HepG2 (cell line): ENCODE measurements around the gene MBTD1. TPM values are rescaled to one million over a fixed set of nuclear protein-coding genes. Genes with fewer than 3 reads are reported as not detected.

ENCODE experiments used
- ELF1 ChIP-seq: sonication (generic); formaldehyde crosslinking; IDR thresholded peaks from 2 replicates; pipeline ENCODE4 v1.4.0; 2020; ENCODE audit warnings: missing genetic modification reagents
- FOSL1 ChIP-seq: sonication (generic); formaldehyde crosslinking; IDR thresholded peaks from 2 replicates; pipeline ENCODE4 v1.9.0; 2021; ENCODE audit warnings: missing genetic modification reagents, borderline replicate concordance
- NFE2L2 ChIP-seq: fragments of 150-350 bp; IDR thresholded peaks from 2 replicates; pipeline ENCODE4 v1.6.1; 2014; ENCODE audit warnings: low read length
- RELA ChIP-seq: sonication (generic); formaldehyde crosslinking; IDR thresholded peaks from 2 replicates; pipeline ENCODE4 v1.4.0; 2020; ENCODE audit warnings: missing genetic modification reagents
- TBL1XR1 ChIP-seq: fragments of 150-350 bp; IDR thresholded peaks from 2 replicates; pipeline ENCODE4 v1.6.1; 2014; ENCODE audit warnings: borderline replicate concordance, low read length; ENCODE audit not compliant: partially characterized antibody
- TFDP1 ChIP-seq: IDR thresholded peaks from 2 replicates; pipeline ENCODE4 v1.6.1; 2016; ENCODE audit warnings: missing compliant biosample characterization, missing genetic modification reagents, borderline replicate concordance
- TFE3 ChIP-seq: IDR thresholded peaks from 2 replicates; pipeline ENCODE4 v1.6.1; 2016
- ZBTB1 ChIP-seq: sonication (generic); formaldehyde crosslinking; IDR thresholded peaks from 2 replicates; pipeline ENCODE4 v1.4.0; 2020; ENCODE audit warnings: missing genetic modification reagents, borderline replicate concordance
- ZBTB43 ChIP-seq: sonication (generic); formaldehyde crosslinking; conservative IDR thresholded peaks from 2 replicates; pipeline ENCODE4 v1.4.0; 2020; ENCODE audit warnings: missing genetic modification reagents
- ZBTB7A ChIP-seq: sonication (generic); formaldehyde crosslinking; IDR thresholded peaks from 2 replicates; pipeline ENCODE4 v1.8.0; 2022; ENCODE audit warnings: mild to moderate bottlenecking, missing genetic modification reagents
- ZBTB8A ChIP-seq: sonication (generic); formaldehyde crosslinking; IDR thresholded peaks from 2 replicates; pipeline ENCODE4 v1.4.0; 2020; ENCODE audit warnings: mild to moderate bottlenecking, low read depth, missing genetic modification reagents, borderline replicate concordance
- ZC3H13 ChIP-seq: sonication (generic); formaldehyde crosslinking; IDR thresholded peaks from 2 replicates; pipeline ENCODE4 v1.8.1; 2023; ENCODE audit warnings: mild to moderate bottlenecking, missing genetic modification reagents, moderate library complexity
- ZNF124 ChIP-seq: sonication (generic); formaldehyde crosslinking; IDR thresholded peaks from 2 replicates; pipeline ENCODE4 v1.4.0; 2020; ENCODE audit warnings: missing genetic modification reagents
- ZNF431 ChIP-seq: sonication (generic); formaldehyde crosslinking; IDR thresholded peaks from 2 replicates; pipeline ENCODE4 v1.9.0; 2022; ENCODE audit warnings: missing genetic modification reagents, low read depth, mild to moderate bottlenecking, borderline replicate concordance
- ZNF513 ChIP-seq: sonication (generic); formaldehyde crosslinking; conservative IDR thresholded peaks from 2 replicates; pipeline ENCODE4 v1.5.0; 2020; ENCODE audit warnings: missing genetic modification reagents
- ZNF570 ChIP-seq: sonication (generic); formaldehyde crosslinking; IDR thresholded peaks from 2 replicates; pipeline ENCODE4 v1.4.0; 2020; ENCODE audit warnings: mild to moderate bottlenecking, missing genetic modification reagents, borderline replicate concordance
- ZNF782 ChIP-seq: sonication (generic); formaldehyde crosslinking; IDR thresholded peaks from 2 replicates; pipeline ENCODE4 v1.4.0; 2020; ENCODE audit warnings: missing genetic modification reagents, mild to moderate bottlenecking, borderline replicate concordance
- polyA plus RNA-seq, 8 experiments: library from polyadenylated mRNA; depleted of rRNA in 3 of 8; stranded (reverse) in 7 of 8; unstranded in 1 of 8; fragments of >200 nt; fragmentation: Illumina TruSeq in 4 of 8; extraction: Trizol in 4 of 8; gene quantifications; 2 replicates each; pipeline versions ENCODE4 v1.2.1 to v1.2.3, GENCODE V29; 2011 to 2016; ENCODE audit warnings: low read depth in 4 of 8, missing spikeins in 1 of 8, mixed read lengths in 1 of 8; ENCODE audit not compliant: insufficient read depth in 1 of 8
- total RNA-seq, 5 experiments: library from RNA; depleted of rRNA; stranded (reverse); fragments of >200 nt; fragmentation: Illumina TruSeq; extraction: Trizol; gene quantifications; 2 replicates each; pipeline ENCODE4 v1.2.3, GENCODE V29; 2016; ENCODE audit warnings: low read depth in 1 of 5
- TF ChIP-seq, protein P1 (sequence below): sonication (generic); formaldehyde crosslinking; IDR thresholded peaks from 2 replicates; pipeline ENCODE4 v1.5.0; 2020; ENCODE audit warnings: missing genetic modification reagents
- TF ChIP-seq, protein P2 (sequence below): sonication (generic); formaldehyde crosslinking; IDR thresholded peaks from 2 replicates; pipeline ENCODE4 v1.8.0; 2022; ENCODE audit warnings: mild to moderate bottlenecking, missing genetic modification reagents
- TF ChIP-seq, protein P3 (sequence below): IDR thresholded peaks from 2 replicates; pipeline ENCODE4 v1.6.1; 2016; ENCODE audit warnings: low read depth, control low read depth

The MBTD1 gene
- total and polyA plus RNA-seq, 2 of the 13 experiments (the other 11 are each of a cell fraction or from before 2014, with no cell fraction given) = 20.9 TPM

GRCh38 chr17:51165680-51166197, 94.1 kb downstream of the MBTD1 start (continued):
- TF ChIP-seq, protein P1, sequence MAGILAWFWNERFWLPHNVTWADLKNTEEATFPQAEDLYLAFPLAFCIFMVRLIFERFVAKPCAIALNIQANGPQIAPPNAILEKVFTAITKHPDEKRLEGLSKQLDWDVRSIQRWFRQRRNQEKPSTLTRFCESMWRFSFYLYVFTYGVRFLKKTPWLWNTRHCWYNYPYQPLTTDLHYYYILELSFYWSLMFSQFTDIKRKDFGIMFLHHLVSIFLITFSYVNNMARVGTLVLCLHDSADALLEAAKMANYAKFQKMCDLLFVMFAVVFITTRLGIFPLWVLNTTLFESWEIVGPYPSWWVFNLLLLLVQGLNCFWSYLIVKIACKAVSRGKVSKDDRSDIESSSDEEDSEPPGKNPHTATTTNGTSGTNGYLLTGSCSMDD (CRISPR knock-in tag) = no peak
- TF ChIP-seq NFE2L2 (no peak), ZNF124 (CRISPR knock-in tag) (no peak), ELF1 (0 out of 2 replicates have a peak, but pooled peaks have one; percentile 9), ZBTB1 (no peak), ZNF513 (CRISPR knock-in tag) (no peak), RELA (CRISPR knock-in tag) (no peak), TFDP1 (CRISPR knock-in tag) (no peak), FOSL1 (CRISPR knock-in tag) (no peak), ZNF570 (CRISPR knock-in tag) (no peak), ZNF782 (CRISPR knock-in tag) (0 out of 2 replicates have a peak, but pooled peaks have one; percentile 39), TFE3 (CRISPR knock-in tag) (no peak), ZBTB8A (CRISPR knock-in tag) (no peak), ZBTB7A (CRISPR knock-in tag) (0 out of 2 replicates have a peak, but pooled peaks have one; percentile 0), ZNF431 (CRISPR knock-in tag) (no peak; the same call in 1 of the 2 replicates), TBL1XR1 (peak; percentile 81), ZC3H13 (CRISPR knock-in tag) (peak; percentile 71; the same call in 1 of the 2 replicates), ZBTB43 (no peak)
- TF ChIP-seq, protein P2, sequence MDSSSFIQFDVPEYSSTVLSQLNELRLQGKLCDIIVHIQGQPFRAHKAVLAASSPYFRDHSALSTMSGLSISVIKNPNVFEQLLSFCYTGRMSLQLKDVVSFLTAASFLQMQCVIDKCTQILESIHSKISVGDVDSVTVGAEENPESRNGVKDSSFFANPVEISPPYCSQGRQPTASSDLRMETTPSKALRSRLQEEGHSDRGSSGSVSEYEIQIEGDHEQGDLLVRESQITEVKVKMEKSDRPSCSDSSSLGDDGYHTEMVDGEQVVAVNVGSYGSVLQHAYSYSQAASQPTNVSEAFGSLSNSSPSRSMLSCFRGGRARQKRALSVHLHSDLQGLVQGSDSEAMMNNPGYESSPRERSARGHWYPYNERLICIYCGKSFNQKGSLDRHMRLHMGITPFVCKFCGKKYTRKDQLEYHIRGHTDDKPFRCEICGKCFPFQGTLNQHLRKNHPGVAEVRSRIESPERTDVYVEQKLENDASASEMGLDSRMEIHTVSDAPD (CRISPR knock-in tag) = 0 out of 2 replicates have a peak, but pooled peaks have one; percentile 19
- TF ChIP-seq, protein P3, sequence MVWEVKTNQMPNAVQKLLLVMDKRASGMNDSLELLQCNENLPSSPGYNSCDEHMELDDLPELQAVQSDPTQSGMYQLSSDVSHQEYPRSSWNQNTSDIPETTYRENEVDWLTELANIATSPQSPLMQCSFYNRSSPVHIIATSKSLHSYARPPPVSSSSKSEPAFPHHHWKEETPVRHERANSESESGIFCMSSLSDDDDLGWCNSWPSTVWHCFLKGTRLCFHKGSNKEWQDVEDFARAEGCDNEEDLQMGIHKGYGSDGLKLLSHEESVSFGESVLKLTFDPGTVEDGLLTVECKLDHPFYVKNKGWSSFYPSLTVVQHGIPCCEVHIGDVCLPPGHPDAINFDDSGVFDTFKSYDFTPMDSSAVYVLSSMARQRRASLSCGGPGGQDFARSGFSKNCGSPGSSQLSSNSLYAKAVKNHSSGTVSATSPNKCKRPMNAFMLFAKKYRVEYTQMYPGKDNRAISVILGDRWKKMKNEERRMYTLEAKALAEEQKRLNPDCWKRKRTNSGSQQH (CRISPR knock-in tag) = 0 out of 2 replicates have a peak, but pooled peaks have one; percentile 15
